22Rv1 (cell line): ENCODE data around the gene NDUFA7.

Source experiments
- H3K27ac ChIP-seq: fragments of 450-650 bp; 2 replicates; pipeline ENCODE4 v1.5.1; 2017
- CTCF ChIP-seq: fragments of 450-650 bp; IDR thresholded peaks from 2 replicates; pipeline ENCODE4 v1.5.1; 2017; ENCODE audit warnings: mild to moderate bottlenecking
- ZFX ChIP-seq: fragments of 450-650 bp; IDR thresholded peaks from 2 replicates; pipeline ENCODE4 v1.6.1; 2017; ENCODE audit warnings: antibody characterized with exemption, borderline replicate concordance

The NDUFA7 gene

GRCh38 chr19:8363803-8364771, 42.9 kb upstream of the NDUFA7 start, which contains the start of gene ANGPTL4:
Gene ANGPTL4 (plus strand): TSS chr19:8364155. CDS start chr19:8364322, 167 bp downstream.
- peak within 1 kb of the TSS; percentile 96 for H3K27ac ChIP-seq

GRCh38 chr19:8361921-8362793, 41.0 kb upstream of the NDUFA7 start:
- TF ChIP-seq ZFX (no peak), CTCF (no peak)
- H3K27ac ChIP-seq: peak overlapping the region; percentile 96

More at GRCh38 chr19:8363803-8364771, 42.9 kb upstream of the NDUFA7 start, which contains the start of gene ANGPTL4:
- TF ChIP-seq CTCF (peak; percentile 19), ZFX (no peak)

- no peak overlapping the region for H3K27ac ChIP-seq
- no peak for TF ChIP-seq ZFX
- TF ChIP-seq CTCF: no peak
Measured at GRCh38 chr19:8360196-8360595, 39.0 kb upstream of the NDUFA7 start.

- H3K27ac ChIP-seq: no peak overlapping the region
- TF ChIP-seq ZFX (no peak), CTCF (no peak)
Measured at GRCh38 chr19:8358948-8359347, 37.8 kb upstream of the NDUFA7 start.

GRCh38 chr19:8357007-8357521, 35.9 kb upstream of the NDUFA7 start:
- TF ChIP-seq ZFX: no peak
- no peak for TF ChIP-seq CTCF
- peak overlapping the region; percentile 17; the same call in 1 of the 2 replicates for H3K27ac ChIP-seq

- peak overlapping the region; percentile 31; the same call in 1 of the 2 replicates for H3K27ac ChIP-seq
- no peak for TF ChIP-seq ZFX
- TF ChIP-seq CTCF: no peak
Measured at GRCh38 chr19:8355631-8356402, 34.6 kb upstream of the NDUFA7 start.

GRCh38 chr19:8352845-8353244, 31.7 kb upstream of the NDUFA7 start:
- H3K27ac ChIP-seq: peak overlapping the region; percentile 44
